Pancreas (tissue), 10 donors: Measurements from ENCODE around the gene SAMHD1. TPM values are rescaled to one million over a fixed set of nuclear protein-coding genes. Genes with fewer than 3 reads are reported as not detected.

ENCODE experiments used
- ATAC-seq, 4 donors: fragments of 200-7000 bp; cut with Tn5 transposase; one replicate each; pipeline versions ENCODE4 v1.8.0 to v1.9.1; 2020; ENCODE audit warnings: mild to moderate bottlenecking in 4 of 4, moderate library complexity in 4 of 4
- DNase-seq, 6 donors: peaks; one replicate each; pipeline ENCODE4 v3.0.0-alpha.2; 2020
- FAIRE-seq: peaks from 2 replicates; lab custom pipeline; 2012; peaks lifted over from hg19 to GRCh38; lab: Jason Lieb, UNC
- H3K27ac ChIP-seq, 4 donors: fragments of 200-600 bp; sonication (generic); 1 replicate in 3 of 4; 2 replicates in 1 of 4; pipeline versions ENCODE4 v1.5.0 to v1.8.0; 2020
- H3K27me3 ChIP-seq, 4 donors: fragments of 200-600 bp; one replicate each; pipeline ENCODE4 v1.8.0; 2021
- H3K36me3 ChIP-seq, 3 donors: fragments of 200-600 bp; sonication (generic) in 1 of 3; one replicate each; pipeline versions ENCODE4 v1.5.0 to v1.8.0; 2020 to 2021
- H3K4me1 ChIP-seq, 3 donors: fragments of 200-600 bp; one replicate each; pipeline ENCODE4 v1.8.0; 2021
- H3K4me3 ChIP-seq, 4 donors: fragments of 200-600 bp; sonication (generic) in 2 of 4; one replicate each; pipeline versions ENCODE4 v1.5.0 to v1.8.0; 2020 to 2021
- H3K9me3 ChIP-seq, 4 donors: fragments of 200-600 bp; one replicate each; pipeline ENCODE4 v1.8.0; 2021
- CTCF ChIP-seq, 4 donors: fragments of 200-600 bp; sonication (generic) in 3 of 4; IDR thresholded peaks; one replicate each; pipeline versions ENCODE4 v1.5.0 to v1.8.0; 2021; ENCODE audit warnings: antibody characterized with exemption in 4 of 4
- WGBS, 2 donors: extraction: QIAGEN DNeasy Blood & Tissue Kit; methylation state at CpG; one replicate each; pipeline ENCODE4 v1.1.7; 2013; 5-methylcytosine and 5-hydroxymethylcytosine counted together
- intact Hi-C, 3 donors: fragments of 100-400 bp; cut with DNase I; formaldehyde crosslinking; loops; one replicate each; pipeline versions ENCODE4 v1.11.1 to v1.14.2; 2022
- polyA plus RNA-seq, 2 donors: library from polyadenylated mRNA; stranded (reverse); fragments of 200-250 nt; gene quantifications; one replicate each; pipeline ENCODE4 v1.2.3, GENCODE V29; 2013
- total RNA-seq, 6 donors: library from RNA; stranded (reverse); fragmentation: NEBNext Ultra II Directional in 4 of 6; extraction: Animal tissue kit (Norgen Biotek cat#: 25700) in 4 of 6; gene quantifications; one replicate each; pipeline versions ENCODE4 v1.2.1 to v1.2.4, GENCODE V29; 2021 to 2023
- donor health status: healthy with polysubstance abuse.
- donor health status: DM: no; HTN: no; CAD: no; lungs with moderate emphysema.
- donor health status: DM: no; HTN: no; CAD: no.
- donor health status: control.
- donor health status: control.
- donor health status: Bipolar disorder and iron deficiency.
- donor health status: DM: yes; HTN: yes; CAD: no.
- donor health status: DM: no; HTN: no; CAD: no.
- donor health status: DM: no; HTN: no; CAD: no.
- donor health status: DM: yes; HTN: yes; CAD: no.

The SAMHD1 gene
- total and polyA plus RNA-seq, 8 donors, result 23.3 to 90.7 (median 49.0) TPM

DNA sequence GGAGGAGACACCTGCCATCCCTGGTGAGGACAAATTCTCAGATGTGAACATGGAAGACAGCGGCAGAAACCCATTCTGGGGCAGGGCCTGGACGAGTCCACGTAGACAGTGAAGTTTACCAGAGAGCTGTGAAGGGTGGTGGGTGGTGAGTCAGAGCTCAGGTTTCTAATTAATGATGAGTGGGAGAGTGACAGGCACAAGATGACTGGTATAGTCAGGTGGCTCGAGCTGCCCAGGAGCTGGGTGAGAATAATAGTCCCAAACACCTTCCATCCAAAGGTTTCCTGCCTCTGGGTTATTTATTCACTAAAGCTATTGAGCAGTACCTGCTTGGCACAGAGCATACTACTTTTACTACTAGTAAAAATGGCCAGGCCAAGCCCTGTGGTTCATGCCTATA, 69.6 kb downstream of the SAMHD1 start:
- ATAC-seq, result peak; percentile 58 to 85 (median 70)

DNA sequence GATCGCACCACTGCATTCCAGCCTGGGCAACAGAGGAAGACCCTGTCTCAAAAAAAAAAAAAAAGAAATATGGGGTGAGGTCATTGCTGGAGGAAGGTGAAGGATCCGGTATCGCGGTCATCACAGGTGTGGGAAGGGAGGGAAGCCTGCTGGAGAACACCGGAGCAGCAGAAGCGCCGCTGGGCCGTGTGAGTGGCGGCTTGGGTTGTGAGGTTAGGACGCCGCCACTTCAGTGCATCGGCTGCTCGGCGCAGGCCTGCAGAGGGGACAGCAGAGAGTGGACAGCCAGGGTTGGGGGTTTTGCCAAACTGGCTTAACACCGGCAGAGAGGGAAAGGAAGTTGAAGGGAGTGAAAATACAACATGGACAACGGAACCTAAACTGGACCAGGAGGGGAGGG, 70.2 kb downstream of the SAMHD1 start:
- intact Hi-C loops, result no loop called here
- ATAC-seq, result no peak
- H3K27ac ChIP-seq, result peak overlapping the region in 2 of 4 donors; percentile 34 to 59
- 80 to 90% methylated on average over 16 of the region's 16 CpGs for WGBS, 2 donors
- H3K4me3 ChIP-seq, result no peak overlapping the region
- no peaks in the 10 kb centered on the region for H3K27me3 ChIP-seq
- no peaks in the 10 kb centered on the region for H3K4me1 ChIP-seq
- FAIRE-seq, result no peak
- no peaks in the 10 kb centered on the region for H3K36me3 ChIP-seq
- TF ChIP-seq CTCF (IDR thresholded peaks at IDR 0.05), result no peak
- no peaks in the 10 kb centered on the region for H3K9me3 ChIP-seq
- DNase-seq, result peak in 1 of 6 donors; percentile 28

More for the DNA sequence above, 69.6 kb downstream of the SAMHD1 start:
- H3K9me3 ChIP-seq, result no peaks in the 10 kb centered on the region
- FAIRE-seq (no peak), DNase-seq (peak in 2 of 6 donors; percentile 12 to 26)
- H3K27me3 ChIP-seq, result no peaks in the 10 kb centered on the region
- 45 to 48% methylated on average over 4 of the region's 4 CpGs for WGBS, 2 donors
- H3K4me1 ChIP-seq, result no peaks in the 10 kb centered on the region
- H3K27ac ChIP-seq, result peak overlapping the region in 2 of 4 donors; percentile 34 to 59
- intact Hi-C loops, result no loop called here
- no peaks in the 10 kb centered on the region for H3K36me3 ChIP-seq
- H3K4me3 ChIP-seq, result no peak overlapping the region
- TF ChIP-seq CTCF (IDR thresholded peaks at IDR 0.05), result no peak

- 77 to 80% methylated on average over 11 of the region's 11 CpGs for WGBS, 2 donors
- intact Hi-C loops, result no loop called here
These were observed 70.7 kb downstream of the SAMHD1 start for GRCh38 chr20:36880741-36881250.

DNA sequence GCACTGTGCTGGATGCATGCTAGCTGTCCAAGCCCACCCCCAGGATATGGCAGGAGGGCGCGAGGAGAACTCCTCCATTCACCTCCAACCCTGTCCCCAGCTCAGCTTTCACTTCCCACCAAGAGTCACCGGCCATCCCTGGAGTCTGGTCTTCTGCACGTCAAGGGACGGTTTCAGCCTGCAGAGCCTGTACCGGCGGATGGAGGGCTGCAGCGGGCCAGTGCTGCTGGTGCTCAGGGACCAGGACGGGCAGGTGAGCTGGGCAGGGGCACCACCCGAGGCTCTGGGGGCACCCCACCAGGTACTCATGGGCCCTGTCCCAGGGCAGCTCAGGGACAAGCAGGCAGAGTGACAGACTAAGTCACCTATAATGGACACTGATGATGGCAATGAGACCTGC, 72.6 kb downstream of the SAMHD1 start:
- Histone ChIP-seq H3K27me3 (no peaks in the 10 kb centered on the region), H3K9me3 (no peaks in the 10 kb centered on the region), H3K4me1 (no peaks in the 10 kb centered on the region), H3K36me3 (no peaks in the 10 kb centered on the region), H3K4me3 (no peak overlapping the region), H3K27ac (no peak overlapping the region)
- WGBS, 2 donors, result 81 to 84% methylated on average over 10 of the region's 10 CpGs
- no peak for TF ChIP-seq CTCF (IDR thresholded peaks at IDR 0.05)
- intact Hi-C loops, result no loop called here
- DNase-seq, result peak in 1 of 6 donors; percentile 43
- no peak for FAIRE-seq
- ATAC-seq, result no peak

More at GRCh38 chr20:36880741-36881250, 70.7 kb downstream of the SAMHD1 start:
- no peaks in the 10 kb centered on the region for H3K36me3 ChIP-seq
- DNase-seq (peak in 1 of 6 donors; percentile 20), FAIRE-seq (no peak), ATAC-seq (no peak)
- no peak overlapping the region for H3K27ac ChIP-seq
- H3K9me3 ChIP-seq, result no peaks in the 10 kb centered on the region
- no peak overlapping the region for H3K4me3 ChIP-seq
- no peaks in the 10 kb centered on the region for H3K27me3 ChIP-seq
- no peak for TF ChIP-seq CTCF (IDR thresholded peaks at IDR 0.05)
- H3K4me1 ChIP-seq, result no peaks in the 10 kb centered on the region

DNA sequence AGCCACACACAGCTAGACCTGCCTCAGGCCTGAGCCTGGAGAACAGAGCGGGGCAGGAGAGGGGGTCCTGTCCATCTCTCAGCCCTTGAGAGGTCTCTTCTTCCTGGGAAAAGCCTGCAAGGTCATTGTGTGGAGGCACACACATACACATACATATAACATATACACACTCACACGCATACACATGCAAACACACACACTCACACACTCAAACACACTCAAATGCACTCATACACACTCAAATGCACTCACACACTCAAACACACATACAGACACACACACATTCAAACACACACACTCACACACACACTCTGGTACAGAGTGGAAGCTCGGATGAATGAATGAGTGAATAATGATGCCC, 75.1 kb downstream of the SAMHD1 start:
- FAIRE-seq (no peak), ATAC-seq (no peak), DNase-seq (no peak)
- no peak overlapping the region for H3K4me3 ChIP-seq
- no peaks in the 10 kb centered on the region for H3K4me1 ChIP-seq
- TF ChIP-seq CTCF (IDR thresholded peaks at IDR 0.05), result no peak
- no peak overlapping the region for H3K27ac ChIP-seq
- H3K9me3 ChIP-seq, result no peaks in the 10 kb centered on the region
- H3K36me3 ChIP-seq, result no peaks in the 10 kb centered on the region
- intact Hi-C loops, result no loop called here
- H3K27me3 ChIP-seq, result no peaks in the 10 kb centered on the region
- 92% methylated on average over 3 of the region's 3 CpGs for WGBS, 2 donors
